ENCODE measurements around the gene HSD17B10.

HSD17B10 gene

DNA sequence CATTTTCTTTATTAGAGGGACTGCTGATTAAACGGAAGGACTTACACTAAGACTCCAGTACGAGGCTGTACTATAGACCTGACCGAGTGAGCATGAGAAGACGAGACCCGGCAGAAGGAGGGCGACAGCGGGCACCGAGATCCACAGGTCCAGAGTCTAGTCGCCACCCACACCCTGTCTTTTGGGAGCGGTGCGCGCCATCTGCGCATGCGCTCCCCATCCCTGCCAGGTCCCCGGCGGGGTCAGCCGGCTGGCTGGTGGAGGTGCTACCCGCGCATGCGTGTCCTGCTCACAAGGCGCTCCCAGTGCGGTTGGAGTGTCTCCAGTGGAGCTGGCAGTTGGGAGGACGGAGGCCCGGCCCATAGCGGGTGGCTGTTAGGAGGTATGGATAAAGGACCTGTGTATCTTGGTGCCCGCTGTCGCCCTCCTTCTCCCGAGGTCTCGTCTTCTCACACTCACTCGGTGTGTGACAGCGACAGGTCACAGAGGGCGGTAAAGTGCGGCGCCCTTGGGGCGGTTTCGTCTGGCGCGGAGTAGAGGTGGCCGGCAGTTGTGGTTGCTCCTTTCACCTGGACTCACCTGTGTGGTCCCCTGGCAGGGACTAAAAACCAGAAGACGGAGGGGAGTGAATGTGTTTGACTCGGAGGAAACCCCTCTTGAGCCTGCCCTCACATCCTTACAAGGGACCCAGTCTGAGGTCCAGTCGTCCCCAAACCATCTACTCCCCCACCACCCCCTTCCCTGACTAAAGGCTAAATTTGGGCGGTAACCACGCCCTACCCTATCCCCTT is 7.6 kb upstream of the HSD17B10 start:
- intact Hi-C loops (cut with DNase I; ENCODE audit: low total_unique reads): loop anchor here (5.0 kb wide), 1 partner anchor 124 kb away; no protein-coding TSS in a partner anchor
- Histone ChIP-seq H3K9me3 (no peaks in the 10 kb centered on the region), H3K27ac (peak overlapping the region; percentile 41 to 71), H3K36me3 (no peaks in the 10 kb centered on the region), H3K27me3 (no peaks in the 10 kb centered on the region), H3K4me3 (peak overlapping the region; percentile 43 to 52), H3K4me1 (peaks cover 0 to 15% (median 6%) of the 10 kb centered on the region in 4 donors)
- TF ChIP-seq, protein P1, sequence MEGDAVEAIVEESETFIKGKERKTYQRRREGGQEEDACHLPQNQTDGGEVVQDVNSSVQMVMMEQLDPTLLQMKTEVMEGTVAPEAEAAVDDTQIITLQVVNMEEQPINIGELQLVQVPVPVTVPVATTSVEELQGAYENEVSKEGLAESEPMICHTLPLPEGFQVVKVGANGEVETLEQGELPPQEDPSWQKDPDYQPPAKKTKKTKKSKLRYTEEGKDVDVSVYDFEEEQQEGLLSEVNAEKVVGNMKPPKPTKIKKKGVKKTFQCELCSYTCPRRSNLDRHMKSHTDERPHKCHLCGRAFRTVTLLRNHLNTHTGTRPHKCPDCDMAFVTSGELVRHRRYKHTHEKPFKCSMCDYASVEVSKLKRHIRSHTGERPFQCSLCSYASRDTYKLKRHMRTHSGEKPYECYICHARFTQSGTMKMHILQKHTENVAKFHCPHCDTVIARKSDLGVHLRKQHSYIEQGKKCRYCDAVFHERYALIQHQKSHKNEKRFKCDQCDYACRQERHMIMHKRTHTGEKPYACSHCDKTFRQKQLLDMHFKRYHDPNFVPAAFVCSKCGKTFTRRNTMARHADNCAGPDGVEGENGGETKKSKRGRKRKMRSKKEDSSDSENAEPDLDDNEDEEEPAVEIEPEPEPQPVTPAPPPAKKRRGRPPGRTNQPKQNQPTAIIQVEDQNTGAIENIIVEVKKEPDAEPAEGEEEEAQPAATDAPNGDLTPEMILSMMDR (IDR thresholded peaks at IDR 0.05): no peak
- peak; percentile 59 to 86 for DNase-seq

DNA sequence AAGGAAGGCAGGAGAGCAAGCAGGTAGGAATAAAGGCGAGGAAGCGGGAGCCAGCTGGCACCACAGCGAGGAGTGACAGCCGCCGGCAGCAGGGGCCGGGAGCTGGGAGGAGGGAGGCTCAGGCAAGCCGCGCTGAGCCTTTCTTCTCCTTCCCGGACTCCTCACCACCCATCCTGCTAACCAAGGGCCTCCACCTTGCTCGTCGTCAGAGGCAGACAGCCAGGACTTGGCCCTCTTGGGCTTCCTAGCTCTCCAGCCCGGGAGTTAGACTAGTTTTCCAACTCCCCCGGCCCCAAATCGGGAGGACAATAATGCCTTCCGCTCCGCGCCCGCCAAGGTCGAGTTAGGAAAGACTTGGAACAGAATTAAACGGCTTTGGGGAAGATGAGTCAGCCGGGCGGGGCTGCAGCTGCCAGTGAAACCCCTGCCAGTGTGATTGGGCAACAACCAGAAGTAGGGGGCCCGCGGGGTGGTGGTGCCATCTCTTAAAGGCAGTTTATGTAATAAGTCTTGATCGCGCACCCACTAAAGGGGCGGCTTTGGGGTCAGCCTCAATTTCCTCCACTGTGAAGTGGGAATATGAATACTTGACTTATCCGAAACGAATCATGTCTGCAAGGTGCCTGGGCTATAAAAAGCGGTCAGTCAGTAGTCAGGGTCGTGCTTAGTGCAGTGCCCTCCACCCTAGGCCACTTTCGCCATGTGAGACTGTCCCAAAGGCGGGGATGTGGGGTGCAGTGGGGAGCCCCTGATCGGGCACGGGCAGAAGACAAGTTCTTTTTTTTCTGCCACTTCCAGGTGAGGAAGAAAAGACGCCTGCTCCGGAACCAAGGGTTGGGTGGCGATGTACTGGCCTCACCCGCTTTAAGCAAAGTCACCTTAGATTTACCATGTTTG is 6.7 kb upstream of the HSD17B10 start:
- Histone ChIP-seq H3K4me1 (peaks cover 0 to 15% (median 6%) of the 10 kb centered on the region in 4 donors), H3K27me3 (no peaks in the 10 kb centered on the region), H3K4me3 (peak overlapping the region; percentile 43 to 52), H3K36me3 (no peaks in the 10 kb centered on the region), H3K9me3 (no peaks in the 10 kb centered on the region), H3K27ac (peak overlapping the region; percentile 41 to 71)
- intact Hi-C loops (cut with DNase I; ENCODE audit: low total_unique reads): loop anchor here (5.0 kb wide), 1 partner anchor 124 kb away; no protein-coding TSS in a partner anchor
- DNase-seq: peak; percentile 78 to 86
- TF ChIP-seq, protein P1 (IDR thresholded peaks at IDR 0.05): no peak

DNA sequence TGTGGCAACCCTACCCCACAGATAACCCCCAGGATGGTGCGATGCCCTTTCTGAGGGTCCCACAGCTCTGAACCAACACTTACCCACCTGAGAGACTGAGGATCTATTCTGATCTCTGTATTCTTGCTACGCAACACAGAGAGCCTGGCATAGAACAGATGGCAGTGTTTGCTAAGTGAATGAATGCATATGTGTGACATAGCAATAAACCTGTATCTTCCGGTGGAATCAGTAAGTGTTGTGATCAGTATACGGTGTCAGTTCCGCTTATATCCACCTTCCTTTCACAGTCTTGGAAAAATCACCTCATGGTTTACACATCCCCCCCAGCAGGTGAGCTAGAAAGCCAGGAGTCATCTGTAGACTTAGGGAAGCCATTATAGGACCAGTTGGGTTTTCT is 5.9 kb upstream of the HSD17B10 start:
- DNase-seq: no peak
- peak overlapping the region in 1 of 2 donors; percentile 52 for H3K4me3 ChIP-seq
- peaks cover 0 to 15% (median 6%) of the 10 kb centered on the region in 4 donors for H3K4me1 ChIP-seq
- no peaks in the 10 kb centered on the region for H3K27me3 ChIP-seq
- TF ChIP-seq, protein P1 (IDR thresholded peaks at IDR 0.05): no peak
- H3K27ac ChIP-seq: peak overlapping the region; percentile 41 to 71
- no peaks in the 10 kb centered on the region for H3K9me3 ChIP-seq
- H3K36me3 ChIP-seq: no peaks in the 10 kb centered on the region
- intact Hi-C loops (cut with DNase I; ENCODE audit: low total_unique reads): loop anchor here (5.0 kb wide), 1 partner anchor 123 kb away; no protein-coding TSS in a partner anchor

DNA sequence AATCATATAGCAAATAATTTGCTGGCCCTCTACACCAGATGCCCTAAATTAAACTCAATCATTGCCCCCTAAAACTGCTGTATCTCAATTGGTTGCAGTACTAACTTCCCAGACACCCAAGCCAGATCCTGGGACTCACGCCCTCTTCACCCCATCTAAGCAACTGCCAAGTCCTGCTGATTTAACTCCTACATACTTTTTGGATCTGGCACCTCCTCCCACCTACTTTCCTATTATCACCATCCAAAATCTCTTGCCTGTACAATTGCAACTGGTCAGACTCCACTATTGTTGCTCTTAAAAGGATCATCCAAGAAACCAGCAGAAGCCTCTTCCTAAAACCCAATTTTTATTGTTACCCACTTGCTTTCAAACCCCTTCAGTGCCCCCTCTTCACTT is 4.7 kb upstream of the HSD17B10 start:
- no peaks in the 10 kb centered on the region for H3K9me3 ChIP-seq
- H3K27me3 ChIP-seq: no peaks in the 10 kb centered on the region
- intact Hi-C loops (cut with DNase I; ENCODE audit: low total_unique reads): loop anchor here (10.0 kb wide), 1 partner anchor 214 kb away; the partner anchor contains the start of gene KDM5C
- H3K4me1 ChIP-seq: peaks cover 0 to 15% (median 6%) of the 10 kb centered on the region in 4 donors
- no peak for DNase-seq
- TF ChIP-seq, protein P1 (IDR thresholded peaks at IDR 0.05): no peak
- H3K4me3 ChIP-seq: no peak overlapping the region
- no peaks in the 10 kb centered on the region for H3K36me3 ChIP-seq
- H3K27ac ChIP-seq: no peak overlapping the region

DNA sequence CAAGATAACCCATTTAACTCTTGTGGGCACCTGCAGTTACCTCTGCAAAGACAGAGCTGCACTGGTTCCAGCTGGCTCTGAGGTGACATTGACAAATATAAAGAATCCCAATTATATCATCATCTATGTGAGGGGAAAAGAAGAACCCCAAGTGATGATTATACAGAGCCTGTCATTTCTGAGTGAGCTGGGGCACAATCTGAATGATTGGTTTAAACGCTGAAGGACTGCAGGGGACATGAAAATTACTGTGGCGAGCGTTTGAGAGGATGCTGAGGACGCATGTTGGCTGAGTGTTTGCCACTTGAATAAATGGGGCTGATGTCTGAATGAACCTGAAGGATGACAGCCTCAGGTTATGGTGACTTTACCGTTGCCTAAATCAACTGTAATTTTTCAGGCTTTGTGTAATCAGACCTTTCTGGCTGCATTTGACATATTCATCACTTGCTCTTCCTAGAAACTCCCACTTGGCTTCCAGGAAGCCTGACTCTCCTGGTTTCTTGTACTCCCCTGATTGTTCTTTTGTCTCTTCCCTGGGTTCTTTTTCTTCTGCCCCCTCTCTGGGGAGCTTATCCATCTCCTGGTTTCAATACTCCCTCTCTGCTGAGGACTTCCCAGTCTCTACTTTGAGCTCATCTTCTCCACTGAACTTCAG is 4.1 kb upstream of the HSD17B10 start:
- DNase-seq: no peak
- no peaks in the 10 kb centered on the region for H3K36me3 ChIP-seq
- no peak overlapping the region for H3K27ac ChIP-seq
- H3K9me3 ChIP-seq: no peaks in the 10 kb centered on the region
- no peak overlapping the region for H3K4me3 ChIP-seq
- TF ChIP-seq, protein P1 (IDR thresholded peaks at IDR 0.05): no peak
- H3K27me3 ChIP-seq: no peaks in the 10 kb centered on the region
- intact Hi-C loops (cut with DNase I; ENCODE audit: low total_unique reads): loop anchor here (10.0 kb wide), 1 partner anchor 214 kb away; the partner anchor contains the start of gene KDM5C
- peaks cover 0 to 20% (median 10%) of the 10 kb centered on the region in 4 donors for H3K4me1 ChIP-seq
